Esophagus (tissue), 2 donors: ENCODE measurements around the gene MRPL43. TPM values are rescaled to one million over a fixed set of nuclear protein-coding genes. Genes with fewer than 3 reads are reported as not detected.

Experiments used
- H3K27ac ChIP-seq, 2 donors: one replicate each; pipeline ENCODE4 v1.5.1; 2013; ENCODE audit warnings: low read depth in 2 of 2, mild to moderate bottlenecking in 2 of 2, inconsistent platforms in 1 of 2, low read length in 1 of 2, moderate library complexity in 1 of 2
- H3K27me3 ChIP-seq, 2 donors: one replicate each; pipeline ENCODE4 v1.6.1; 2013; ENCODE audit warnings: low read length in 2 of 2, control low read depth in 1 of 2, mild to moderate bottlenecking in 1 of 2; ENCODE audit not compliant: insufficient read depth in 2 of 2, control insufficient read depth in 1 of 2
- H3K36me3 ChIP-seq, 2 donors: one replicate each; pipeline ENCODE4 v1.6.1; 2013; ENCODE audit warnings: low read length in 1 of 2; ENCODE audit not compliant: control insufficient read depth in 2 of 2, insufficient read depth in 2 of 2
- H3K4me1 ChIP-seq, 2 donors: one replicate each; pipeline ENCODE4 v1.6.1; 2013; ENCODE audit warnings: low read length in 1 of 2; ENCODE audit not compliant: control insufficient read depth in 2 of 2, insufficient read depth in 2 of 2
- H3K4me3 ChIP-seq, 2 donors: one replicate each; pipeline ENCODE4 v1.5.1; 2013; ENCODE audit warnings: low read length in 2 of 2, mild to moderate bottlenecking in 2 of 2, low read depth in 1 of 2, moderate library complexity in 1 of 2
- H3K9me3 ChIP-seq, 2 donors: one replicate each; pipeline ENCODE4 v1.6.1; 2013; ENCODE audit warnings: mild to moderate bottlenecking in 2 of 2, low read depth in 1 of 2, low read length in 1 of 2, moderate library complexity in 1 of 2; ENCODE audit not compliant: control insufficient read depth in 2 of 2, insufficient read depth in 1 of 2
- WGBS, 2 donors: extraction: QIAGEN DNeasy Blood & Tissue Kit; methylation state at CpG; one replicate each; pipeline ENCODE4 v1.1.7; 2013; 5-methylcytosine and 5-hydroxymethylcytosine counted together
- polyA plus RNA-seq, 2 donors: library from polyadenylated mRNA; stranded (reverse); fragments of 200-250 nt; gene quantifications; one replicate each; pipeline ENCODE4 v1.2.3, GENCODE V29; 2013
- donor health status: healthy with polysubstance abuse.
- donor health status: Bipolar disorder and iron deficiency.

Gene MRPL43
- polyA plus RNA-seq, 2 donors: 60.6 to 89.1 TPM

DNA sequence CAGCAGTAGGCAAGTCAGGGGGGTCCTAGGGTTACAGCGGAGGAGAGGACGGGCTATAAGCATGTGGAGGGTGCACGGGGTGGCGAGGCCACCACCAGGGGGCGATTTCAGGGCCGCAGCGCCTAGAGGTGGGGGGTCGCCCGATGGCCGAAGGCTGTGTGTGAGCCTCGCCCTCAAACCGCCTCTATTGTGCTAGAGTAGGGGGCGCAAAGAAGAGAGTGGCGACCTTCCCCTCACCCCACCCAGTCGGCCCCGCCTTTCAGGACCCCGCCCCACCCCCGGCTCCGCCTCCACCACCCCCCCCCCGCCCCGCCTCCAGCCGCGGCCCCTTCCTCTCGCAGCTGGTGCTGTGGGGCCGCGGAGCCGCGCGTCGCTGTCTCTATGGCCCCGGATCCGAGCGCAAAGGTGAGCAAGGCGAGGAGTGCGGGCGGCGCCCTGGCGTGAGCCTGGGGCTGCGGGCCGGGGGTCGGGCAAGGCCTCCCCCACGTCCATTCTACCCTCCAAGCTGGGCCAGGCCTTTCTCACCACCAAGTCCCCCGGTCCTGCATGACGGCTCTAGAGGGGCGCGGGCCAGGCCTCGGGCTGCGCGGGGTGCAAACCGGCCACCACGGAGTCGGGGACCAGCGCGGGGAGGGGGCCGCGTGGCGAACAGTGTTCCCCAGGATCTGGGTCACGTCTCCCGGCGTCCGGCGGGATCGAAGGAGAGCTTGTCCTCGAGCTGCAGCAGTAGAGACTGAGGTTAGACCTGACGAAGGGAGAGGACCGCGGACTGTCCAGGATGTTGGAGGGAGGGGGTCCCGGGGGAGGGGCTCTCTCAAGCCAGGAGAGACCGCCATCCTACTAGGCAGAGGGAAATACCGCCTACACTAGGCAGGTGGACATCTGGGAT is 17.9 kb downstream of the MRPL43 start, which contains the start of gene SEMA4G:
SEMA4G (plus strand) TSS at position 318 of the 889 bp plus-strand sequence. CDS start 3,409 bp downstream, outside the sequence.
- no peak within 1 kb of the TSS for H3K27ac ChIP-seq
- H3K36me3 ChIP-seq: no peaks in the 10 kb centered on the region
- 2 to 3% methylated on average over 49 to 69 of the region's 70 CpGs for WGBS, 2 donors
- peak within 1 kb of the TSS; percentile 49 to 61 for H3K4me3 ChIP-seq
- no peaks in the 10 kb centered on the region for H3K27me3 ChIP-seq
- peaks cover 0 to 5% of the 10 kb centered on the region in 2 donors for H3K4me1 ChIP-seq
- no peaks in the 10 kb centered on the region for H3K9me3 ChIP-seq

DNA sequence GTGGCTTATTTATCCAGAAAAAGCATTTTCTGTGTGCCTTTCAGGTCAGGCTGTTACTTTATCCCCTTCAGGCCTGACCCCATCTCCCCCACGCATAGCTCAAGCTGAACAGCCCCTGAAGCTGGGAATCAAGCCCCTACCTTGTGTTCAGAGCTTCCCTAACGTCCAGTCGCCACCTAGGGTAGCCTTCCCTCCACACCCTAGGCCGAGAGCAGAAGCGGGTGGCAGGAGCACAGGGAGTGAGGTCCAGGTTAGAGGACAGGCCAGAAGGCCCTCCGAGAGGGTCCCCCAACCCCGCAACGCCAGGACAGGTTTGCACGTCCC is 18.5 kb downstream of the MRPL43 start:
- H3K27me3 ChIP-seq: no peaks in the 10 kb centered on the region
- H3K4me1 ChIP-seq: peaks cover 0 to 5% of the 10 kb centered on the region in 2 donors
- no peak overlapping the region for H3K27ac ChIP-seq
- H3K9me3 ChIP-seq: no peaks in the 10 kb centered on the region
- peak overlapping the region; percentile 41 to 49 for H3K4me3 ChIP-seq
- no peaks in the 10 kb centered on the region for H3K36me3 ChIP-seq
- 20 to 23% methylated on average over 9 of the region's 9 CpGs for WGBS, 2 donors

DNA sequence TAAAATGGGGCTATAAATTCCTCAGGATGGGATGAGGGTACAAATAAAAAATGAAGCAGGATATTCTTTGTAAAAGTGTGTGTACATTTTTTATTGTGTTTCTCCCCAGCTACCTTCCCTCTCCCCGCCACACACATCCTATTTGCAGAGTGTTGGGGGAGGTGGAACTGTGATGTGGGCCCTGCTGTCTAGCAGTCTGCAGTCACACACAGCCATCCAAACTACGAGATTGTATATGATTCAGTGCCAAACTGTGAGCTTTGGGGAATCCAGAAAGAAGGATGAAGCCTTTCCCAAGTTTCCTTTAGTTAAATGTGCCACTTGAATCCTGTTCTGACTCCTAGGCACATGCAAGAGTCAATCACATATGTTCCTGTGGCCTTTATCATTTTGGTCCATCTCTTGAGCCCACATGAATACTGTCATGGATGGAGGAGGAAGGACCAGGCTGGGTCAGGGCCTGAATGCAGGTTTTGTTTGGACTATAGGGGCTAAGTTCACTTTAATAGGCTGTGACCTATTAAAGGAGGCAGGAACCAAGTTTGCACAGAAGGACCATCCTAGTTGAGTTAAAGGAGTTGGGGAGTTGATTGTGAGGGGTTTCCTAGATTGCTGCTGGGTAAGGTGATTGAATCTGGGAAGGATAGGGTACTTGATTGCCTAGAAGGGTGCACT is 19.1 kb downstream of the MRPL43 start:
- Histone ChIP-seq H3K4me3 (no peak overlapping the region), H3K9me3 (no peaks in the 10 kb centered on the region)
- WGBS, 2 donors: 79 to 81% methylated on average over 2 of the region's 2 CpGs

DNA sequence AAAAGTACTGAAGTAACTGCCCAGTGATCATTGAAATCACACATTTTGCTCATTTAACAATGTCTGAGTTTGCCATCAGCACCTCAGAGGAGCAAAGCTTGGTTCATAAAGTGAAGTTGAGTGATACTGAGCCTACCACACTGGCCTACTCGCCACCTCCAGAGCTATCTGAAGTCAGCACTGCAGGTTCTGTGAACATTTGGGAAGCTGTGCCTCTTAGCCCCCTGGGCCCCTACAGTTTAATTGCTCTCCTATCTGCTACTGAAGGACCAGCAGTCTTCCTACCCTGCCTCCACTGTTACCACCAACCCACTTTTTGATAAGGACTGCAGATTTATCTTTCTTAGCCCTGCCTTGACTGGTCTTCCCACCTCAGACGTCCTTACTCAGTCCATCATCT is 20.0 kb downstream of the MRPL43 start:
- no peaks in the 10 kb centered on the region for H3K9me3 ChIP-seq
- no peak overlapping the region for H3K27ac ChIP-seq
- 72 to 88% methylated on average over 2 of the region's 2 CpGs for WGBS, 2 donors
- no peak overlapping the region for H3K4me3 ChIP-seq
- peaks cover 0 to 5% of the 10 kb centered on the region in 2 donors for H3K4me1 ChIP-seq
- no peaks in the 10 kb centered on the region for H3K27me3 ChIP-seq
- no peaks in the 10 kb centered on the region for H3K36me3 ChIP-seq

More for the DNA sequence above, 19.1 kb downstream of the MRPL43 start:
- H3K27ac ChIP-seq: no peak overlapping the region
- H3K4me1 ChIP-seq: peaks cover 0 to 5% of the 10 kb centered on the region in 2 donors
- no peaks in the 10 kb centered on the region for H3K27me3 ChIP-seq
- H3K36me3 ChIP-seq: no peaks in the 10 kb centered on the region

DNA sequence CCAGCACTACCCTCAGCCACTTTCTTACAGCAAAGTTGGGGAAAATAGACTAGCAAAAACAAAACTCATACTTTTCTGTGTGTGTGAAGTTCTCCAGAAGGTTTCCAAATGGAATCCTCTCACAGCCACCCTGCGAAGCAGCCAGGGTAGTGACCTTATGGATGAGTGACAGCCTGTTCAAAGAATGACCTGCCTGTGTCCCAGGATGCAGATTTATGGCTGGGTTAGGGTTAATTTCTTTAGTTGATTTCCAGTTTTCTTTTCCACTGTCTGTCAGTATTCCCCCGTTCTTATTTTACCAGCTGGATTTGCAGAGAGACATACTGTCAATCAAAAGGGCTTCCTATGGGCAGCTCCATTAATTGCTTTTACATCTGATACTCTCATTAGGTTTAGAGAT is 20.4 kb downstream of the MRPL43 start:
- H3K27ac ChIP-seq: no peak overlapping the region
- peaks cover 0 to 5% of the 10 kb centered on the region in 2 donors for H3K4me1 ChIP-seq
- 62 to 77% methylated on average over 2 of the region's 2 CpGs for WGBS, 2 donors
- no peaks in the 10 kb centered on the region for H3K9me3 ChIP-seq
- no peak overlapping the region for H3K4me3 ChIP-seq
- H3K27me3 ChIP-seq: no peaks in the 10 kb centered on the region
- H3K36me3 ChIP-seq: no peaks in the 10 kb centered on the region

DNA sequence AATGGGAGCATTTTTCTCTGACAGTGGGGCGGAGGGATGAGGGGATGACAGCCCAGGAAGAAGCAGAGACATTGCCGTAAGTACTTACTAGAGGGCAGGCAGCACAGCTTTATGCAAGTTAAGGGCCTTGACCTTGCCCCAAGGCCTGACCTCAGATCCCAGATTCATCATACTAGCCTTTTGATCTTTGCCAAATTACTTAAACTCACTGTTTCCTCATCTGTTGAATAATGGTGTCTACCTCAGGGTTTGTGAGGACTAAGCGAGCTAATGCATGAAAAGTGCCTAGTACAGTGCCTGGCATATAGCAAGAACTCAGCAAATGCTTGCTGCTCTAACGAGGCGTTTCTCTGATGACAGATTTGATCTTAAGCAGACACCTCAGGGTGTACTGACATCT is 21.5 kb downstream of the MRPL43 start:
- H3K9me3 ChIP-seq: no peaks in the 10 kb centered on the region
- no peak overlapping the region for H3K27ac ChIP-seq
- H3K27me3 ChIP-seq: no peaks in the 10 kb centered on the region
- 71 to 76% methylated on average over 5 of the region's 5 CpGs for WGBS, 2 donors
- H3K4me1 ChIP-seq: peaks cover 0 to 5% of the 10 kb centered on the region in 2 donors
- H3K4me3 ChIP-seq: no peak overlapping the region
- H3K36me3 ChIP-seq: no peaks in the 10 kb centered on the region

DNA sequence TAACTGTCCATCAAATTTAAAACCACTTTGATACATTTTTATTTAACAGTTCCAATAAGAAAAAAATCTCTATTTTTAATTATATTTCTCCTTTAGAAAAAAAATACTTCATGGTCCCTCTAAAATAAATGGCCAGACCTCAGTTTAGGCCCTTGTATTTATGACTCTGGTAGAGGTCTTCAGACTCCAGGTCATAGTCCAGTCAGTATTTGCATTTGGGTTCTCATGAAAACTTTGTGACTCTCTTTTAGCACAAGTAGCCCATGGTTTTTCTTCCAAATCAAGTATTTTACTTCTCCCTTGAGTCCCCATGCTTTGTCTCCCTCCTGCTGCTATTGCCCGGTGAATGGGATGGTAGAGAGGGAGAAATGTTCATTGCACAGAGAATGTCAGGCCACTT is 23.5 kb downstream of the MRPL43 start:
- Histone ChIP-seq H3K9me3 (no peaks in the 10 kb centered on the region), H3K27ac (no peak overlapping the region), H3K36me3 (peaks cover 0 to 1% of the 10 kb centered on the region in 2 donors), H3K4me3 (no peak overlapping the region), H3K27me3 (no peaks in the 10 kb centered on the region), H3K4me1 (peaks cover 0 to 3% of the 10 kb centered on the region in 2 donors)
- WGBS, 2 donors: 90 to 96% methylated on average over 1 of the region's 1 CpG

DNA sequence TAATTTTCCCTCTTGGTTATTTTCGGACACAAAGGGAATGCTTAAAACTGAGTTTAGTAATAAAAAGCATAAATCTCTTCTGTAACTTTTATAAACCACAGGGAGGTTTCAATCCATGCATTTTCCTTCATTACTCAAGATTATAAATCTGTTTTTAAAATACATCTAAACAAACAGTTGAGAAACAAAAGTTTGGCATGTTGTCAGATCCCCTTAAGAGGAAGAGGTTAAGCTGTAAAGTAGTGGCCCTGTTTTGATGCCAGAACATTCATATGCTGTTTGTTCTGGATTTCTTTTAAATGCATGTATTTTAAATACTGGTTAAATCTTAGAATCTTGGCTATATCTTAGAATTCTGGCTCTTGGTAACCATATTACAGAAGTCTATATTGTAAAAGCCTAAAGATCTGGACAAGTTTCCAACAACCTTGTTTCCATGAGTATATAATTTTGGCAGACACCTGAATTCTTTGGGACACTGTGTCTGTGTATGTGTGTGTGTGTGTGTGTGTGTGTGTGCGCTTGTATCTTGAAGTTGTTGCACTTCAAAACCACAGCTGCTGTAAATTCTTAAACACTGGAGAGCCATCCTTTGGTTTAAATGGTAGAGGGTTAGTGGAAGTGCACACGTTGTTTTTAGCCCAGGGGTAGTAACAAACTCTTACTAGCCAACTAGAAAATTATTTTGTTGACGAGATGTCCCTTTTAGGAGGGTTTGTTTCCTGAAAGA is 24.8 kb downstream of the MRPL43 start:
- H3K9me3 ChIP-seq: no peaks in the 10 kb centered on the region
- peaks cover 0 to 4% of the 10 kb centered on the region in 2 donors for H3K36me3 ChIP-seq
- no peaks in the 10 kb centered on the region for H3K27me3 ChIP-seq
- no peak overlapping the region for H3K27ac ChIP-seq
- 74 to 78% methylated on average over 4 of the region's 4 CpGs for WGBS, 2 donors
- H3K4me1 ChIP-seq: no peaks in the 10 kb centered on the region
- H3K4me3 ChIP-seq: no peak overlapping the region

DNA sequence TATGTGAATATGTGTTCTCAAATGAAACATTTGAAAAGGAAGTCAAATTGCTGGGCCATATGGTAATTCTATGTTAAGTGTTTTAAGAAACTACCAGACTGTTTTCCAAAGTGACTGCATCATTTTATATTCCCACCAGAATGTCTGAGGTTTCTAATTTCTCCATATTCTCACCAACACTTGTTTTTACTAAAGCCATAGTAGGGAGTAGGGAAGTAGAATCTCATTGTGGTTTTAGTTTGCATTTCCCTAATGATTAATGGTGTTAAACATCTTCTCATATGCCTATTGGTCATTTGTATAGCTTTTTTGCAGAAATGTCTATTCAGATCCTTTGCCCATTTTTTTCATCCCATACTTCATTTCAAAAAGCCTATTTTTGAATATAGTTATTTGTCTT is 27.0 kb downstream of the MRPL43 start:
- H3K4me1 ChIP-seq: no peaks in the 10 kb centered on the region
- no peaks in the 10 kb centered on the region for H3K27me3 ChIP-seq
- peaks cover 0 to 4% of the 10 kb centered on the region in 2 donors for H3K36me3 ChIP-seq
- no peak overlapping the region for H3K27ac ChIP-seq
- no peak overlapping the region for H3K4me3 ChIP-seq
- no peaks in the 10 kb centered on the region for H3K9me3 ChIP-seq
